Esophagus mucosa (tissue), 1 donor: Measurements from ENCODE around the gene POC1A. TPM values are rescaled to one million over a fixed set of nuclear protein-coding genes. Genes with fewer than 3 reads are reported as not detected.

Source experiments
- ATAC-seq: fragments of 200-7000 bp; cut with Tn5 transposase; one replicate; pipeline ENCODE4 v1.9.1; 2020
- total RNA-seq: library from RNA; stranded (reverse); gene quantifications from one replicate; pipeline ENCODE4 v1.2.4, GENCODE V29; 2023
- donor health status: DM: yes; HTN: yes; CAD: no.

The POC1A gene
- total RNA-seq, 1 donor from 2014 or later, result 8.4 TPM

DNA sequence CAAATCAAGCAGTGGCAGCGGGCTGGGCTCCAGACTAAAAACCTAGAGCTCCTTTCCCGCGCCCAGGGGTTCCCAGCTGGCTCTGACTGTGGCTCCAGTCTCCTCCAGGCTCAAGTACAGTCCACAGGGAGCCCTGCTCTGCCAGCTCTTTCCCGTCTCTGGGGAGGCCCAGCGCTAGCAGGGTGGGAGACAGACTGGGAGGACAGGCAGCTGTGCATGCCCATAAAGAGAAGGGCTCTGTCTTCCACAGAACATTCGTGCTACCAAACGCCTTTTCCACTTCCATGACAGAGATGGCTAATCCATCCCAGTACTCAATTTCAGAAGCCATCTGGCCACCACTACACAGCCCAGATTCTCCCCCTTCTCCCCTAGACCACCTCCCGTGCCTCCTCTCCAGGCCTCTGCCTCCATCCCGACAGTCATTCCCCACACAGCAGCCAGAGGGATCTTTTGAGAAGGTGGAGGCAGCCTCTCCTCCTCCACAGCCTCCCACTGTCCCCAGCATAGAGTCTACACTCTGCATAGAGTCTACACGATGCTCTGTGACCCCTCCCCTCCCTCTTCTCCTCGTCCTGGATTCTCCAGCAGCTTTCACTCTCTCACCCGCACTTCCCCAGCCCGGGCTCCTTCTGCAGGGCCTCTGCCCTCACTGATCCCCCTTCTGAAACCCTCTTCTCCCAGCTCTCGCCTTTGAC lies 91.0 kb downstream of the POC1A start:
- ATAC-seq, result no peak

GRCh38 chr3:52062505-52062904 lies 91.7 kb downstream of the POC1A start:
- ATAC-seq, result peak; percentile 70

GRCh38 chr3:52061121-52061910 lies 92.9 kb downstream of the POC1A start:
- peak; percentile 17 for ATAC-seq

GRCh38 chr3:52059781-52060180 lies 94.4 kb downstream of the POC1A start:
- ATAC-seq, result no peak

DNA sequence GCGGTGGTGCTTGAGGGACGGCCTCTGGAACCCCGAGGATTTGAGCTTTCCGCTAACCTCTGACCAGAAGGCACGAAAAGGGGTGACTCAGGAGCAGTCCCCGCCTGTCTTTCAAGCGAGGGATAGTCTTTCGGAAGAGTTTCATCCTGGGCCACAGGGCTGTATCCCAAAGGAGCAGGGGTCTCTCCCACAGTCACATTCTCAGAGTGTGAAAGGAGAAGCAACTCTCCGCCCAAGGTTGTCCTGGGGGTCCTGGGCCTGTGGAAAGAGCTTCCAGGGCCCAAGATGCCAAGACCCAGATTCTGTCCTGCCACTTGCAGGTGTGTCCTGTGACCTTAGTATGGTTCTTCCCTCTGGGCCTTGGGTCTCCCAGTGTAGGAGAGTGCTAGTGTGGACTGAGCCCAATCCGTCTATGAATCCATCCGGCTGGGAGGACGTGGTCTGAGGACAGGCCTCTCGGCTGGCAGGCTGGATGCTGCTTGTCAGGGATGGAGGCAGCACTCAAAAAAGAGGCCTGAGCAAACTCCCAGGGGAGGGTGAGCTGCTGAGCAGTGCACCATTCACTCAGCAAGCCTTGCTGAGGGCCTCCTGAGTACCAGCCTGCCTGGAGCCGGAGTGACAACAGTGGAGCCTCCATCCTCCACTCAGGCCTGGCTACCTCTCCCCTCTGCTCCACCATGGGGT lies 96.3 kb downstream of the POC1A start:
- ATAC-seq, result no peak

GRCh38 chr3:52056968-52057811 lies 97.0 kb downstream of the POC1A start:
- peak; percentile 72 for ATAC-seq

- peak; percentile 0 for ATAC-seq
These were observed 97.7 kb downstream of the POC1A start, which contains the start of gene DUSP7 for GRCh38 chr3:52056521-52056967. Gene DUSP7 (minus strand): TSS chr3:52056571. CDS start chr3:52056366, 205 bp downstream.

- ATAC-seq, result no peak
These were observed 98.5 kb downstream of the POC1A start for GRCh38 chr3:52055537-52056351.

- no peak for ATAC-seq
These were observed 99.3 kb downstream of the POC1A start for GRCh38 chr3:52054661-52055511.

GRCh38 chr3:52053307-52054304 lies 100.6 kb downstream of the POC1A start:
- ATAC-seq, result peak; percentile 76

GRCh38 chr3:52052831-52053306 lies 101.4 kb downstream of the POC1A start:
- no peak for ATAC-seq

DNA sequence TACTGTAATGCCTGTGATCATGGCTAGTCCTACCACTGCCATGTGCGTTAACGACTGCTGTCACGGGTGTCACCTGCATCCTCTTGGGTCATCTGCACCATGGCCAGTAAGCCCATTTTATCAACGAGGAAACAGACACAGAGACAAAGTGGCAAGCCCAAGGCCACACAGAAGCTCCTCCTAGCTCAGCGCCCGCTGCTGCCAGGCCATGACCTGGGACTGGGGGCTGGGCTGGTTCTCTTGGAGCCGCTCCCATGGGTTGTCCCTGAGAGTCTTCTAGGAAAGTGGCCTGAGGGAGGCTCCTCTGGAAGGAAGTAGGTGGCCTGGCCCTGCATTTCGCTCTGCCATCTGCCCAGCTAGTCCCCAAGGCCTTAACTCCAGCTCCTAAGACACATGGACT lies 102.8 kb downstream of the POC1A start:
- ATAC-seq, result no peak

DNA sequence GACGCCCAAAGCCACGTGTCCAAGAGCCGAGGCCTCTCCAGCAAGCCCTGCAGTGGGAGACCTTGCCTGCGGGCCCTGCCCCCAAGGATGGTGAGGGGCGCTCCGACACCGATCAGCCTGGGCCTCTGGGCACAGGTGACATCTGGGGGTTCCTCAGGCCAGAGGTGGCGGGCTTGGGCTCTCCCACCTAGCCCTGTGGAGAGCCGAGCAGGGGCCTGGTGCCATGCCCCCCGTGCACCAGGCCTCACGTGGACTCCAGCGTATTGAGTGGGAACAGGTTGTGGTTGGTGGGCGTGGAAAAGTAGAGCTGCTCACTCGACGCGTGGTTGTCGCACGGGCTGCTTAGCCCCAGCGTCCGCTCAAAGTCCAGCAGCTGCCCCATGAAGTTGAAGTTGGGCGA lies 103.7 kb downstream of the POC1A start:
- no peak for ATAC-seq

DNA sequence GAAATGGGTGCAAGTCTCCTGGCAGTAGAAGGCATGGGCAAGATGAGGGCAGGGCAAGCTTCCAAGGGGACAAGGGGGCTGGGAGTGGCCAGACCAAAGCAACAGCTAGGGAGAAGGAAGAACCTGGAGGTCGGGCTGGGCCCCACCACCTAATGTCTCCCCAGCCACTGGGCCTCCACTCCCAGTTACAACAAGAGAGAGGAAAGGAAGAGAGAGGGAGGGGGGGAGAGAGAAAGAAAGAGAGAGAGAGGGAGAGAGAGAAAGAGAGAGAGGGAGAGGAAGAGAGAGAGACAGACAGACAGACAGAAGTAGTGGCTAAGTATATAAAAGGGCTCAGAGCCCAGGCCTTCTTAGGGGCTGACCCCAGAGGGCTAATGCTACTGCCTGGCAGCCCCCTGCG lies 104.7 kb downstream of the POC1A start:
- no peak for ATAC-seq

DNA sequence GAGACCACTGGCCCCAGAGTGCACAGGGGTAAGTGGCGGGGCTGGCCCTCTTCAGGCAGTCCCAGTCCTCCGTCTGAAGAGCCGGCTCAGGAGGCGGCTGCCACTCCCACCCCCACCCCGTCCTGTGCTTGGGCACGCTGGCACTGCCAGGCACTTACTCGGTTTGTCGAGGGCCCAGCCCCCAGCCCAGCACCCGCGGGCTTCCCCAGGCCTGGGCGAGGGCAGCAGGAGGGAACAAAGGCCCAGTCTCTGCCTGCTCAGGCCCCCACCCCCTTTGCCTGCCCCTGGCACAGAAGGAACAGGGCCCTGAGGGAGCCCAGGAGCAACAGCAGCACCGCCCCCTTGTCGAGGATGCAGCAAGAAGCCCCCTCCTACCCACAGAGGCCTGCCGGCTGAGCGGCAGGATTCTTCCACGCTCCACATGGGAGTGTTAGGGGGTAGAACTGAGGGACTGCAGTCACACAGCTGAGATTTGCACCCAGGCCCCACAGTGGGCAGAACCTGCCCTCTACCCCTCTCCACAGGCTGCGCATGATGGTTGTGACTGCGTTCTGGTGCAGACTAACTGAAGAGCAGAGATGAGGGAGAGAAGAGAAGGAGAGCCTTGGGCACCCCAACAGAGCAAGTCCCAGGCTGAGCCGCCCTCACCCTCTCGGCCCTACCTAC lies 106.8 kb downstream of the POC1A start:
- peak; percentile 57 for ATAC-seq

GRCh38 chr3:52046902-52047239 lies 107.4 kb downstream of the POC1A start:
- no peak for ATAC-seq

DNA sequence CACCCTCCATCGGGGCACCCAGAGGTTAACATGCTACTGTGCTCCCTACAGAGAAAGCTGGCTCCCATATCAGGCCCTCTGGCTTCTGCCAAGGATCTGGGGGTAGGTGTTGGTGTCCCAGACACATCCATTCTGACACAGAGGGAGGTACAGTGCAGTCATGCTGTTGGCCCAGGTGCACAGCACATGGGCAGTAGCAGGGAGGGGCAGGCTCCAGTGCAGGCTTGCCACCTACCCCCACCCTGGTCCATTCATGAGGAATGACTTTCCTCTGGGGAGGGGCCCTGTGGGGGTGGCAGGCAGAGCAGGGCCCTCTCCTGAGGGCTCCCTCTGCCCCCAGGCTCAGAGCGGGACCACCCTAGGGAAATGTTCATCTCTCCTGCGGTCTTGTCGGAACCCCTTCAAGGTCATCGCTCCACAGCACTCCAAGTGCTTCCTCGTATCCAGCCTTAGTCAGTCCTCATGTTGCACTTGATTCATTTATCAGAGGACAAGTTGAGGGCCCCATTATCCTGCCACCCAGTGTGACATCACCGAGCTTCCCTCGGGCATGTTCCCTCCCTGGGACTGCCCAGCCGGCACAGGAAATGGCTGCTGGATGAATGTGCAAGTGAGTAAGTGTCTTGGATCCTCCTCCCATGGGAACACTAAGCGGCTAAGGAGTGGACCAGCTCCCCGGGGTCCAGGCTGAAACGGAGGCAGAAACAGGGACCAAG lies 107.9 kb downstream of the POC1A start:
- peak; percentile 82 for ATAC-seq
